ENCODE results near the gene ARL2BP. TPM values are rescaled to one million over a fixed set of nuclear protein-coding genes. Genes with fewer than 3 reads are reported as not detected.
"Not testable (repeated sequence)": the region's sequence is repeated elsewhere in the genome, so short reads cannot be mapped to it uniquely, and the experiment has no call there.

ARL2BP gene
- total RNA-seq, 1 donor from 2014 or later, result 41.5 TPM

DNA sequence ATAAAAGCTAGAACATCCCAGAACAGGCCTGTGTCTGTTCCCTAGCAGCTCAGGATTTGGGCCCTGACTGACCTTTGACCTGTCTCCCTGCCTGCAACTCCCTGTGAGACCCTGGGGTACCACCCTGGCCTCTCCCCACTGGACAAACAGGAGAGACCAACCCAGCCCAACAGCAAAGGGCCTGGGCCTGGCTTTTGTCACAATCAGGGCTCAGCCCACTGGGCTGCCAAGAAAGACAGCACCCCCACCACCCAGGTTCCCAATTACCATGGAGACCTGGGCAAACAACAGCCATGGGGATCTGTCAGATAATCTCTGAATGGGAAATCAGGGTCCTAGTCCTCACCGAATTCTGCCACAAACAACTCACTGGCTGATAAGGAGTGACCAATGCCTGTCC, 28.3 kb downstream of the ARL2BP start:
- TF ChIP-seq EZH2 (IDR thresholded peaks at IDR 0.05) (no peak), EZH2phosphoT487 (IDR thresholded peaks at IDR 0.05) (no peak)
- TF ChIP-seq, protein P1, sequence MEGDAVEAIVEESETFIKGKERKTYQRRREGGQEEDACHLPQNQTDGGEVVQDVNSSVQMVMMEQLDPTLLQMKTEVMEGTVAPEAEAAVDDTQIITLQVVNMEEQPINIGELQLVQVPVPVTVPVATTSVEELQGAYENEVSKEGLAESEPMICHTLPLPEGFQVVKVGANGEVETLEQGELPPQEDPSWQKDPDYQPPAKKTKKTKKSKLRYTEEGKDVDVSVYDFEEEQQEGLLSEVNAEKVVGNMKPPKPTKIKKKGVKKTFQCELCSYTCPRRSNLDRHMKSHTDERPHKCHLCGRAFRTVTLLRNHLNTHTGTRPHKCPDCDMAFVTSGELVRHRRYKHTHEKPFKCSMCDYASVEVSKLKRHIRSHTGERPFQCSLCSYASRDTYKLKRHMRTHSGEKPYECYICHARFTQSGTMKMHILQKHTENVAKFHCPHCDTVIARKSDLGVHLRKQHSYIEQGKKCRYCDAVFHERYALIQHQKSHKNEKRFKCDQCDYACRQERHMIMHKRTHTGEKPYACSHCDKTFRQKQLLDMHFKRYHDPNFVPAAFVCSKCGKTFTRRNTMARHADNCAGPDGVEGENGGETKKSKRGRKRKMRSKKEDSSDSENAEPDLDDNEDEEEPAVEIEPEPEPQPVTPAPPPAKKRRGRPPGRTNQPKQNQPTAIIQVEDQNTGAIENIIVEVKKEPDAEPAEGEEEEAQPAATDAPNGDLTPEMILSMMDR (IDR thresholded peaks at IDR 0.05), result no peak
- H3K27me3 Mint-ChIP-seq (ENCODE audit: insufficient read depth, low read depth), result peaks cover 2% of the 10 kb centered on the region
- H3K9ac ChIP-seq, result no peak overlapping the region
- peak; percentile 75 for DNase-seq (ENCODE audit: low spot score)
- H3K4me1 ChIP-seq, result peaks cover 33% of the 10 kb centered on the region
- H3K27ac ChIP-seq, result no peak overlapping the region
- H3K36me3 ChIP-seq, result no peaks in the 10 kb centered on the region
- H3K4me3 Mint-ChIP-seq, result no peak overlapping the region
- peaks cover 18% of the 10 kb centered on the region for H3K4me1 Mint-ChIP-seq
- no peaks in the 10 kb centered on the region for H3K27me3 ChIP-seq
- no peaks in the 10 kb centered on the region for H3K9me3 Mint-ChIP-seq
- no peaks in the 10 kb centered on the region for H3K36me3 Mint-ChIP-seq
- H4K20me1 ChIP-seq (ENCODE audit: low read depth), result no peaks in the 10 kb centered on the region
- no peaks in the 10 kb centered on the region for H3K79me2 ChIP-seq (ENCODE audit: low read depth)
- H3K4me2 ChIP-seq, result peak overlapping the region; percentile 31
- H3F3A ChIP-seq (ENCODE audit: low read depth), result peaks cover 9% of the 10 kb centered on the region
- no peak overlapping the region for H3K4me3 ChIP-seq
- H2AFZ ChIP-seq (replicated peaks), result no peak overlapping the region
- H3K9me3 ChIP-seq (ENCODE audit: low read depth), result no peaks in the 10 kb centered on the region
- no peak overlapping the region for H3K27ac Mint-ChIP-seq

DNA sequence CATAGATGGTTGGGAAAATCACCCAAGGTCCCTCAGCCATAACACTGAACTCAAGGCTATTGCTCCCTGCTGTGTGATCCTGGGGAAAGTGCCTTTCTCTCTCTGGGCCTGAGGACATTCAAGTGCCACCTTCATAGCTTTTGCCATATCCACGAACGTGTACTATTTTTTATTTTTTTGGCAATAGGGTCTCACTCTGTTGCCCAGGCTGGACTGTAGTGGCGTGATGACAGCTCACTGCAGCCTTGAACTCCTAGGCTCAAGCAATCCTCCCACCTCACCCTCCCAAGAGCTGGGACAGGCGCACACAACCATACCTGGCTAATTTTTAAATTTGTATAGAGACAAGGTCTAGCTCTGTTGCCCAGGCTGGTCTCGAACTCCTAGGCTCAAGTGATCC, 28.8 kb downstream of the ARL2BP start:
- Histone ChIP-seq H3K4me2 (no peak overlapping the region), H3K4me3 (no peak overlapping the region), H4K20me1 (ENCODE audit: low read depth) (no peaks in the 10 kb centered on the region), H3K9me3 (ENCODE audit: low read depth) (no peaks in the 10 kb centered on the region), H3K79me2 (ENCODE audit: low read depth) (no peaks in the 10 kb centered on the region), H3K36me3 (no peaks in the 10 kb centered on the region), H3F3A (ENCODE audit: low read depth) (peaks cover 9% of the 10 kb centered on the region), H2AFZ (replicated peaks) (no peak overlapping the region), H3K9ac (no peak overlapping the region), H3K27ac (no peak overlapping the region), H3K27me3 (no peaks in the 10 kb centered on the region), H3K4me1 (peaks cover 32% of the 10 kb centered on the region)
- H3K36me3 Mint-ChIP-seq, result no peaks in the 10 kb centered on the region
- no peaks in the 10 kb centered on the region for H3K9me3 Mint-ChIP-seq
- peaks cover 18% of the 10 kb centered on the region for H3K4me1 Mint-ChIP-seq
- no peak for TF ChIP-seq EZH2phosphoT487 (IDR thresholded peaks at IDR 0.05)
- no peak for TF ChIP-seq EZH2 (IDR thresholded peaks at IDR 0.05)
- TF ChIP-seq, protein P1 (IDR thresholded peaks at IDR 0.05), result no peak
- H3K27ac Mint-ChIP-seq, result no peak overlapping the region
- no peak overlapping the region for H3K4me3 Mint-ChIP-seq
- H3K27me3 Mint-ChIP-seq (ENCODE audit: insufficient read depth, low read depth), result peaks cover 2% of the 10 kb centered on the region
- DNase-seq (ENCODE audit: low spot score), result no peak

DNA sequence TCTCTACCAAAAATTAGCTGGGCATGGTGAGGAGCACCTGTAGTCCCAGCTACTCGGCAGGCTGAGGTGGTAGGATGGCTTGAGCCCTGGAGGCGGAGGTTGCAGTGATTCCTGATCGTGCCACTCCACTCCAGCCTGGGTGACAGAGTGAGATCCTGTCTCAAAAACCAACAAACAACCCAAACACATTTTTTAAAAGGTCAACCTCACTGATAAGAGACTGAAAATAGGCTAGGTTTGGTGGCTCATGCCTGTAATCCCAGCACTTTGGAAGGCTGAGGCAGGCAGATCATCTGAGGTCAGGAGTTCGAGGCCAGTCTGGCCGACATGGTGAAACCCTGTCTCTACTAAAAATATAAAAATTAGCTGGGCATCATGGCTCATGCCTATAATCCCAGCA, 30.9 kb downstream of the ARL2BP start:
- not testable (repeated sequence) for H3F3A ChIP-seq (ENCODE audit: low read depth); H3K27me3 Mint-ChIP-seq (ENCODE audit: insufficient read depth, low read depth); H3K4me3 Mint-ChIP-seq; H3K4me2 ChIP-seq; H4K20me1 ChIP-seq (ENCODE audit: low read depth); H3K36me3 Mint-ChIP-seq; H3K27me3 ChIP-seq; H3K4me3 ChIP-seq; DNase-seq (ENCODE audit: low spot score); H3K9me3 Mint-ChIP-seq; H3K9me3 ChIP-seq (ENCODE audit: low read depth); H3K27ac ChIP-seq; H3K36me3 ChIP-seq; H3K79me2 ChIP-seq (ENCODE audit: low read depth); H2AFZ ChIP-seq (replicated peaks); H3K27ac Mint-ChIP-seq; H3K9ac ChIP-seq
- H3K4me1 ChIP-seq, result peaks cover 11% of the 10 kb centered on the region
- peaks cover 12% of the 10 kb centered on the region for H3K4me1 Mint-ChIP-seq

DNA sequence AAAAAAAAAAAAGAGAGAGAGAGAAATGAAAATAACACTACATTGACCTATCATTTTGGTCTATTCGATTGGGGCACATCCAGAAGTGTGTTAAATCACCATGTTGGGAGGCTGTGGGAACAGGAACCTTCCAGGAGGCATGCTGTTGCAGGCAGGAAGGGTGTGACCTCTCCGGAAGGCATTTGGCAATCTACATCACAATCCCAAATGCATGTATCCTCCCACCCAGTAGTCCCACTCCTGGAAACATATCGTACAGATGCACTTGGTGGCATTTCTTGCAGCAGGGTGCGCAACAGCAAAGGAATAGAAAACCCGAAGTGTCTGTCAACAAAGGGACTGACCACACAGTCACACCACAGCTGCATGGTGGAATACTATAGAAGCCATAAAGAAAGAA, 31.5 kb downstream of the ARL2BP start:
- Histone ChIP-seq H3K4me2 (no peak overlapping the region), H2AFZ (replicated peaks) (no peak overlapping the region), H3K36me3 (no peaks in the 10 kb centered on the region), H3K27ac (no peak overlapping the region), H3K79me2 (ENCODE audit: low read depth) (no peaks in the 10 kb centered on the region), H3K27me3 (peaks cover under 1% of the 10 kb centered on the region), H4K20me1 (ENCODE audit: low read depth) (no peaks in the 10 kb centered on the region), H3K9ac (no peak overlapping the region), H3K4me3 (no peak overlapping the region), H3F3A (ENCODE audit: low read depth) (peaks cover 5% of the 10 kb centered on the region), H3K9me3 (ENCODE audit: low read depth) (no peaks in the 10 kb centered on the region), H3K4me1 (peaks cover 9% of the 10 kb centered on the region)
- H3K4me1 Mint-ChIP-seq, result peaks cover 12% of the 10 kb centered on the region
- TF ChIP-seq, protein P1 (IDR thresholded peaks at IDR 0.05), result no peak
- TF ChIP-seq EZH2phosphoT487 (IDR thresholded peaks at IDR 0.05) (no peak), EZH2 (IDR thresholded peaks at IDR 0.05) (no peak)
- H3K4me3 Mint-ChIP-seq, result no peak overlapping the region
- H3K27ac Mint-ChIP-seq, result no peak overlapping the region
- DNase-seq (ENCODE audit: low spot score), result no peak
- no peaks in the 10 kb centered on the region for H3K36me3 Mint-ChIP-seq
- no peaks in the 10 kb centered on the region for H3K9me3 Mint-ChIP-seq
- H3K27me3 Mint-ChIP-seq (ENCODE audit: insufficient read depth, low read depth), result peaks cover 5% of the 10 kb centered on the region
